GM23248 (cell line): ENCODE measurements around the gene TLE2. TPM values are rescaled to one million over a fixed set of nuclear protein-coding genes. Genes with fewer than 3 reads are reported as not detected.

ENCODE experiments used
- DNase-seq: peaks from one replicate; pipeline ENCODE4 v3.0.0-alpha.2; 2015
- H2AFZ ChIP-seq: fragments of 200-600 bp; sonication (generic); 2 replicates; pipeline ENCODE4 v1.6.1; 2016; ENCODE audit warnings: antibody characterized with exemption
- H3F3A ChIP-seq: fragments of 200-600 bp; sonication (generic); 2 replicates; pipeline ENCODE4 v1.6.1; 2016; ENCODE audit warnings: mild to moderate bottlenecking, antibody characterized with exemption, mixed run types; ENCODE audit not compliant: insufficient read depth
- H3K27ac ChIP-seq: fragments of 200-600 bp; sonication (generic); 2 replicates; pipeline ENCODE4 v1.5.1; 2016; ENCODE audit warnings: mild to moderate bottlenecking
- H3K27me3 ChIP-seq: fragments of 200-600 bp; sonication (generic); replicated peaks from 2 replicates; pipeline ENCODE4 v1.6.1; 2016; ENCODE audit warnings: mild to moderate bottlenecking; ENCODE audit not compliant: insufficient read depth
- H3K36me3 ChIP-seq: fragments of 200-600 bp; sonication (generic); 2 replicates; pipeline ENCODE4 v1.6.1; 2016; ENCODE audit warnings: low read depth, mild to moderate bottlenecking
- H3K4me1 ChIP-seq: fragments of 200-600 bp; sonication (generic); 2 replicates; pipeline ENCODE4 v1.6.1; 2016; ENCODE audit warnings: mild to moderate bottlenecking; ENCODE audit not compliant: insufficient read depth
- H3K4me2 ChIP-seq: fragments of 200-600 bp; sonication (generic); one replicate; pipeline ENCODE4 v1.6.1; 2016; ENCODE audit warnings: mild to moderate bottlenecking; ENCODE audit not compliant: unreplicated experiment
- H3K4me3 ChIP-seq: fragments of 200-600 bp; sonication (generic); 2 replicates; pipeline ENCODE4 v1.5.1; 2016; ENCODE audit warnings: mild to moderate bottlenecking
- H3K79me2 ChIP-seq: fragments of 200-600 bp; sonication (generic); 2 replicates; pipeline ENCODE4 v1.6.1; 2016; ENCODE audit warnings: mild to moderate bottlenecking; ENCODE audit not compliant: insufficient read depth
- H3K9ac ChIP-seq: fragments of 200-600 bp; sonication (generic); 2 replicates; pipeline ENCODE4 v1.6.1; 2016; ENCODE audit warnings: mild to moderate bottlenecking
- H3K9me2 ChIP-seq: fragments of 200-600 bp; sonication (generic); 2 replicates; pipeline ENCODE4 v1.6.1; 2016; ENCODE audit warnings: mixed run types, mild to moderate bottlenecking, moderate library complexity; ENCODE audit not compliant: insufficient read depth
- H3K9me3 ChIP-seq: fragments of 200-600 bp; sonication (generic); one replicate; pipeline ENCODE4 v1.6.1; 2017; ENCODE audit warnings: low read depth
- H4K20me1 ChIP-seq: fragments of 200-600 bp; sonication (generic); 2 replicates; pipeline ENCODE4 v1.6.0; 2016; ENCODE audit not compliant: insufficient read depth
- EZH2 ChIP-seq: fragments of 200-600 bp; sonication (generic); IDR thresholded peaks from 2 replicates; pipeline ENCODE4 v1.6.1; 2018; ENCODE audit warnings: antibody characterized with exemption, mild to moderate bottlenecking; ENCODE audit not compliant: insufficient read depth, poor library complexity, severe bottlenecking
- EZH2phosphoT487 ChIP-seq: fragments of 200-600 bp; sonication (generic); IDR thresholded peaks from 2 replicates; pipeline ENCODE4 v1.6.1; 2018; ENCODE audit warnings: antibody characterized with exemption, moderate library complexity, mild to moderate bottlenecking, low read depth; ENCODE audit not compliant: insufficient read depth
- WGBS, 2 experiments: methylation state at CpG; one replicate each; pipeline ENCODE4 v1.1.6; 2015 to 2017; ENCODE audit warnings: low lambda C conversion rate in 2 of 2, low coverage in 1 of 2; ENCODE audit errors: missing lambda C conversion rate in 2 of 2; 5-methylcytosine and 5-hydroxymethylcytosine counted together
- in situ Hi-C: fragments of 300-500 bp; cut with MboI; formaldehyde crosslinking; loops from 2 replicates; pipeline ENCODE4 v1.15.0; 2020
- polyA plus RNA-seq: library from polyadenylated mRNA; unstranded; fragments of >200 nt; fragmentation: Nextera tagmentation; extraction: Ambion mirVana; gene quantifications from 2 replicates; pipeline ENCODE4 v1.2.1, GENCODE V29; 2016
- total RNA-seq: library from RNA; depleted of rRNA; stranded (reverse); fragments of >200 nt; shearing (Covaris generic); gene quantifications from 2 replicates; pipeline ENCODE4 v1.2.3, GENCODE V29; 2014

Gene TLE2
- total and polyA plus RNA-seq, 2 experiments from 2014 or later, result 3.6 to 10.1 TPM

DNA sequence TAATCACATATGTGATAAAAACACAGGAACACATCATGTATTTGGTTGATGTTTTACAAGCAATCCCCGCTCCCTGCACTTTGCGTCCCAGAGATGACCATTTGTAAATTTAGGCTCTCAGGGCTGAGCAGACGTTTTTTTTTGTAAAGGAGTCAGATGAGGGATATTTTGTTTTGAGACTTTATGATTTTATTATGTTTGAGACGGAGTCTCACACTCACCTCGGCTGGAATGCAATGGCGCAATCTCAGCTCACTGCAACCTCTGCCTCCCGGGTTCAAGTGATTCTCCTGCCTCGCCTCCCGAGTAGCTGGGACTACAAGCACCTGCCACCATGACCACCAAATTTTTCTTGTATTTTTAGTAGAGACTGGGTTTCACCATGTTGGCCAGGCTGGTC lies 50.3 kb downstream of the TLE2 start:
- H3K27me3 ChIP-seq, result no peaks in the 10 kb centered on the region
- peaks cover 17% of the 10 kb centered on the region for H3K4me1 ChIP-seq
- H3K27ac ChIP-seq, result no peak overlapping the region
- H3K4me2 ChIP-seq, result no peak overlapping the region
- 61 to 63% methylated on average over 9 of the region's 9 CpGs for WGBS, 2 experiments
- DNase-seq, result no peak
- no peak overlapping the region for H3K9ac ChIP-seq
- no peaks in the 10 kb centered on the region for H3K9me3 ChIP-seq
- H4K20me1 ChIP-seq, result no peaks in the 10 kb centered on the region
- H3F3A ChIP-seq, result no peaks in the 10 kb centered on the region; the same call in 1 of the 2 replicates
- H3K36me3 ChIP-seq, result no peaks in the 10 kb centered on the region
- H3K9me2 ChIP-seq, result no peaks in the 10 kb centered on the region
- H2AFZ ChIP-seq, result no peak overlapping the region
- in situ Hi-C loops, result no loop called here
- TF ChIP-seq EZH2phosphoT487 (no peak), EZH2 (no peak)
- H3K4me3 ChIP-seq, result no peak overlapping the region
- H3K79me2 ChIP-seq, result no peaks in the 10 kb centered on the region

DNA sequence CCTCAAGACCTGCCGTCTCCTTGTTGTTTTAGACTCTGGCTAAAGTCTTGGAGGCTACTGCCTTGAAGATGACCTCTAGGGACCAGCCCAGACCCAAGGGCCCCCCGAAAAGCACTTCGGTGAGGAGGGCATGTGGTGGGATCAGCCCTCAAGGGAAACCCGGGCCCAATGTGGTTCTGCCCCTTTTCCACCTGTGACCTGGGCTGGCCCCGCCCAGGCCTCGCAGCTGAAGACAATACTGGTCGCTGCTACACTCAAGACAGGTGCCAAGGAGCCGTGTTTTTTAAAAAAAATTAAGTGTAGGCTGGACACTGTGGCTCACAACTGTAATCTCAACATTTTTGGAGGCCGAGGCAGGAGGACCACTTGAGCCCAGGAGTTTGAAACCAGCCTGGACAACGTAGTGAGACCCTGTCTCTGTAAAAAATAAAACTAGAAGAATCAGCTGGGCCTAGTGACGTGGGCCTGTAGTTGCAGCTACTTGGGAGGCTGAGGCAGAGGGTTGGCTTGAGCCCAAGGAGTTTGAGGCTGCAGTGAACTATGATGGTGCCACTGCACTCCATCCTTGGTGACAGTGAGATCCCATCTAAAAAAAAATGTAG lies 50.8 kb downstream of the TLE2 start:
- Histone ChIP-seq H4K20me1 (no peaks in the 10 kb centered on the region), H3K4me3 (no peak overlapping the region), H3K9me3 (no peaks in the 10 kb centered on the region), H3F3A (no peaks in the 10 kb centered on the region; the same call in 1 of the 2 replicates), H3K4me1 (peaks cover 12% of the 10 kb centered on the region), H3K9me2 (no peaks in the 10 kb centered on the region), H3K27ac (no peak overlapping the region), H3K36me3 (no peaks in the 10 kb centered on the region), H2AFZ (no peak overlapping the region), H3K79me2 (no peaks in the 10 kb centered on the region), H3K9ac (no peak overlapping the region), H3K4me2 (no peak overlapping the region), H3K27me3 (no peaks in the 10 kb centered on the region)
- TF ChIP-seq EZH2phosphoT487 (no peak), EZH2 (no peak)
- in situ Hi-C loops, result no loop called here
- WGBS, 2 experiments, result 84 to 85% methylated on average over 11 of the region's 11 CpGs
- DNase-seq, result no peak

DNA sequence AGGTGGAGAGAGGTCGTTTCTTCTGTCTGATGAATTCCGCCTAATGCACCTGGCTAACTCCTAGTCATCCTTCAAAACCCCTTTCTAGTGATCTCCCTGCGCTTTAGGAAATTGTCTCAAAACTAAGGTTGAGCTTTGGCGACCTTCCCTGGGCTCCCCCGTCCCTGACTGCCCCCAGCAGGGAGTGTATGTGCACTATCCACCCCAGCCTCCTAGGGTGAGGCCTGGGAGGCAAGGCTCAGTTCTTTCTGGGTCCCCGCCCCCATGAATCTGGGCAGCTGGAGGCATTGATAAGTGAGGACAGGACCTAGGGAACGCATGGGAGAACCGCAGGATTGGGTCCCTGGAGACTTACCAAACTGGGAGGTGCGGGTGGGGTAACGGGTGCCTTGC lies 51.3 kb downstream of the TLE2 start:
- H3K27me3 ChIP-seq, result no peaks in the 10 kb centered on the region
- WGBS, 2 experiments, result 76 to 83% methylated on average over 9 to 10 of the region's 10 CpGs
- H3K9me3 ChIP-seq, result no peaks in the 10 kb centered on the region
- peak overlapping the region; percentile 98 for H3K4me2 ChIP-seq
- no peaks in the 10 kb centered on the region for H3K9me2 ChIP-seq
- peaks cover 7% of the 10 kb centered on the region for H3K4me1 ChIP-seq
- in situ Hi-C loops, result no loop called here
- H3K4me3 ChIP-seq, result no peak overlapping the region
- H3F3A ChIP-seq, result no peaks in the 10 kb centered on the region; the same call in 1 of the 2 replicates
- DNase-seq, result no peak
- no peak for TF ChIP-seq EZH2
- no peak for TF ChIP-seq EZH2phosphoT487
- no peaks in the 10 kb centered on the region for H3K79me2 ChIP-seq
- no peak overlapping the region for H3K9ac ChIP-seq
- no peaks in the 10 kb centered on the region for H4K20me1 ChIP-seq
- H2AFZ ChIP-seq, result peak overlapping the region; percentile 47; the same call in 1 of the 2 replicates
- no peak overlapping the region for H3K27ac ChIP-seq
- no peaks in the 10 kb centered on the region for H3K36me3 ChIP-seq

DNA sequence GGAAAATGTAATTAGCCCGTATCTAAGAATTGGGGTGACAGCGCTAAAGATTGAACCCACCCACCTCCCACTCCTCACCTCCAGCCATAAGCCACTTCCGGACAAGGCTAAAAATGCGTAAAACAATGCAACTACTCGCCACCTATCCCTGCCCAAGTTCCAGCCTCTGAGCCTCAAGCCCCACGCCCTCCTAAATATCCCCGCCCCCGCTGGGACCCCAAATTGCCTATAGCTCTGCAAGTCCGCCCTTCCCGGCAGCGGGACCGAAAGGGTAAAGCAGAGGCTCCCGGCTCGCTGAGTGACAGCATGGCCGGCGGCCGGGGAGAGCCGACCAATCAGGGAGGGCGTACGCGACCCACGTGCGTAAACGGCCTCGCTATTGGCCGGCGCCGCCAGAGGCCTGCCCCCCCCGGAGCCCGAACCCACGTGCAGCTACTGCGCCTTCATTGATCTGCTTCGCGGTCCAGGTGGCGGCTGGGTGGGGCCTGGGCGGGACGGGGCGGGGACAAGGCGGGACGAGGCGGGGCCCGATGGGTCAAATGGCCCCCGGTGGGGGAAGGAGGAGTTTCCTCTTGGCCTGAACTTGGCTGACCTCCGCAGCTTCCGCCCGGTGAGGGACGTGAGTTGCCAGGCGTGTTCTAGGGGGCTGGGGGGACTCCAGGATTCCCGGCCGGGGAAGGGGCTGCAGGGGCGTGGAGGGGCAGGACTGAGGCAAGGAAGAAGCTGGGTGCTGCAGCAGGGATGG lies 51.9 kb downstream of the TLE2 start, which contains the start of gene TLE6:
Gene TLE6 (plus strand): TSS at position 564 of the 745 bp plus-strand sequence. CDS start 670 bp downstream, outside the sequence.
- H3K4me1 ChIP-seq, result peaks cover 4% of the 10 kb centered on the region; the same call in 1 of the 2 replicates
- H3F3A ChIP-seq, result no peaks in the 10 kb centered on the region; the same call in 1 of the 2 replicates
- WGBS, 2 experiments, result 0 to 2% methylated on average over 27 to 46 of the region's 51 CpGs
- no peaks in the 10 kb centered on the region for H4K20me1 ChIP-seq
- H2AFZ ChIP-seq, result peak within 1 kb of the TSS; percentile 93
- H3K4me2 ChIP-seq, result peak within 1 kb of the TSS; percentile 98
- no peak for TF ChIP-seq EZH2
- TF ChIP-seq EZH2phosphoT487, result no peak
- H3K9me3 ChIP-seq, result no peaks in the 10 kb centered on the region
- H3K79me2 ChIP-seq, result no peaks in the 10 kb centered on the region
- no peak within 1 kb of the TSS for H3K27ac ChIP-seq
- no peaks in the 10 kb centered on the region for H3K9me2 ChIP-seq
- H3K9ac ChIP-seq, result peak within 1 kb of the TSS; percentile 56
- no peaks in the 10 kb centered on the region for H3K27me3 ChIP-seq
- in situ Hi-C loops, result no loop called here
- peak within 1 kb of the TSS; percentile 80 for H3K4me3 ChIP-seq
- peak; percentile 97 for DNase-seq
- H3K36me3 ChIP-seq, result no peaks in the 10 kb centered on the region
